Measurements from ENCODE around the gene NRIP1.

NRIP1 gene

GRCh38 chr21:14923468-14923867 lies 141.3 kb downstream of the NRIP1 start:
- in situ Hi-C loops (cut with MboI; ENCODE audit: low sequenced_read_pairs): no loop called here

GRCh38 chr21:14922980-14923379 lies 141.8 kb downstream of the NRIP1 start:
- in situ Hi-C loops (cut with MboI; ENCODE audit: low sequenced_read_pairs): no loop called here

DNA sequence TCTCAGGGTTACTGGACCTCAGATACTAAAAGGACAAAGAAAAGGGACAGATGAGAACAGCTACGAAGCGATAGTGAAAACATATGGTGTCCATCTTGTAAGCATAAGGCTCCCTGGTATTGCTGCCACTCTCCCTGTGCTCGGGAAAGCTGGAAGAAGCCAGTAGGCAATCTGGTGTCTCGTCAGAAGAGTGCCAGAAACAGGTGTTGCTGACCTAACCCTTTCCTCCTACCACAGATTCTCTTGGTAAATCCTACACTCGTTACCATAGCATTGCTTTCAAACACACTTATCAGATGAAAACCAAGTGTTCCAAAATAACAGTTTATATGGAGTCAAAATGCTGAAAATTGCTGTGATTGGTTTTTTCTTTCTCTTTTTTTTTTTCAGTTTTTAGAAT lies 146.3 kb downstream of the NRIP1 start:
- in situ Hi-C loops (cut with MboI; ENCODE audit: low sequenced_read_pairs): no loop called here

GRCh38 chr21:14917762-14918161 lies 147.0 kb downstream of the NRIP1 start:
- in situ Hi-C loops (cut with MboI; ENCODE audit: low sequenced_read_pairs): no loop called here

- in situ Hi-C loops (cut with MboI; ENCODE audit: low sequenced_read_pairs): no loop called here
Measured at GRCh38 chr21:14916676-14917141, 148.1 kb downstream of the NRIP1 start.

- in situ Hi-C loops (cut with MboI; ENCODE audit: low sequenced_read_pairs): no loop called here
Measured at GRCh38 chr21:14913638-14914037, 151.2 kb downstream of the NRIP1 start.

DNA sequence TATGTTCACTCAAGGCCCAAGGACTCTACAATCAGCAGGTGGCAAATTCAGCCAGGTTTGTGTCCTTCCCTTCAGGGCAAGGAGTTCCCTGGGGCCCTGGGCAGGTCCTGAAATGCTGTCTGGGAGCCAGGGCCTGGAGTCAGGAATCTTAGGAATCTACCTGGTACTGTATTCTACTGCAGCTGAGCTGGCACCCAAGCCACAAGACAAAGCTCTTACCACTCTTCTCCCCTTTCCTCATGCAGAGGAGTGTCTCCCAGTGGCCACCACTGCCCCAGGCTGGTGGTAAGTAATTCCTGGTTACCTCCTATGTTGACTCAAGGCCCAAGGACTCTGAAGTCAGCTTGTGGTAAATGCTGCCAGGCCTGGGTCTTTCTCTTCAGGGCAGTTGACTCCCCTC lies 153.4 kb downstream of the NRIP1 start:
- in situ Hi-C loops (cut with MboI; ENCODE audit: low sequenced_read_pairs): no loop called here
